Measurements from ENCODE around the gene MMGT1.

The MMGT1 gene

DNA sequence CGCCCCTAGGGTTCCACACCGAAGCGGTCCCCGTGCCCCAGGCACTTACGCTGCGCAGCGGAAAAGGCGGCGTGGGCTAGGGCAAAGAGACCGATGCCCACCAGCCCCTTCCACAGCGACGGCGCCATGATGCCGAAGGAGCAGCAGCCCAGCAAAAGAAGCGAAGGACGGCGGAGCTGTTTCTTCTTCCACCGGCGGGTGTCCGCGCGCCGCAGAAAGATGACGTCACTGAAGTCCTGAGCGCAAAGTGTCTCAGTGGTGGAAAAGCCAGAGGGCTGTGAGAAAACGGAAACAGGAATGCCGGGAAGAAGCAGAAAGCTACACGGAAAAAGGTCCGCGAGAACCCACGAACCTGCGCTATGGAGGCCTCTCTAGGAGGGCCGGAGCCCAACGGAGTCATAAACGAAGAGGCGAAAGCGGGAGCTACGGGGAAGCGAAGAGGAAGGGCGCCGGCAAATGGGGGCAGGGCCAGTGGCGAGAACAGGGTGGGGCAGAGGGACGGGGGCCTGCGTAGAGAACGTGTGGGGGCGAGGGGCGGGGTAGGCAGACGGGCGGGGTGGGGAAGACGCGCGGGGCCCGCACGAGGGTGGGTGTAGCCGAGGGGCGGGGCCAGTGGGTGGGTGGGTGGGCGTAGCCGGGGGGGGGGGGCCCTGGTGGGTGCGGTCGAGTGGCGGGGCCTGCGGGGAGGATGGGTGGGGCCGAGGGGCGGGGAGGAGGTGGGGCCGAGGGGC lies at the start of gene MMGT1:
Gene MMGT1 (minus strand): TSS at position 441 of the 731 bp plus-strand sequence. CDS start 313 bp downstream, at position 128.
- peak; percentile 70 for DNase-seq (ENCODE audit: low read depth)

DNA sequence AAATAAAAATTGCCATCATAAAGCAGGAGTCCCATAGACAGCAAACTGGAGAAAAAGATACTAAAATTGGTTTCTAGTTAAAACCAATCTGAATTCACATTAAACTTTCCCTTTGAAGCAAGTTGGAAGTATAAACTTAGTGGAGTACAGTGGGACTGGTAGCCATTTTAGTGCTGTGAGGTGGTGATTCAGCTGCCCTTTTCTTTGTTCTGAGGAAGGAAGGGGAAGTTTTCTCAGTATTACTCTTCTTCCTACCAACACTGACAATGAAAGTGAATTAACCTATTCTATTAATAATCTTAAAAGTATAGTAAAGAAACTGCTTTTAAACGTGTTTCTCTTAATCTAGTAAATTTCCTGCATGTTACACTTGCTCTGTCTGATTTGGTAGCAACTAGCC lies 48.1 kb upstream of the MMGT1 start:
- DNase-seq (ENCODE audit: low read depth) = no peak

DNA sequence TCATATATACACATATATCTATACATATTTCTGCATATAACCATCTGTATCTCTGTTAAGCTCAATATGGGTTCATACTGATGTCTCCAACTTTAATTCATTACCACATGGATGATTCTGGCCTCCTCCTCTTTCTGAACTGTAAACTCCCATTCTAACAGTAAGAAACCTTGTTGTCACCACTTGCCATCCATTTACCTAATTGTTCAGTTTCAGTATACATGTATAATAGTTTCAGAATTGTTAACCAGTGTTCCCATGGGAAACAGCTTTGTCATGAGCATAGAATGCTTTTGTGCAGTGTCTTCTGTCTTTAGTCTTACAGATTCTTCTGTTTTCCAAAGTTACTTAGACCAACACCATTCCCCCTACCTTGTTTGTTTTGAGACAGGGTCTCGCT lies 47.4 kb upstream of the MMGT1 start:
- DNase-seq (ENCODE audit: low read depth) = no peak

GRCh38 chrX:136019226-136019625 lies 45.4 kb upstream of the MMGT1 start:
- no peak for DNase-seq (ENCODE audit: low read depth)

- DNase-seq (ENCODE audit: low read depth) = no peak
Observed at GRCh38 chrX:136016881-136017280, 43.1 kb upstream of the MMGT1 start.

DNA sequence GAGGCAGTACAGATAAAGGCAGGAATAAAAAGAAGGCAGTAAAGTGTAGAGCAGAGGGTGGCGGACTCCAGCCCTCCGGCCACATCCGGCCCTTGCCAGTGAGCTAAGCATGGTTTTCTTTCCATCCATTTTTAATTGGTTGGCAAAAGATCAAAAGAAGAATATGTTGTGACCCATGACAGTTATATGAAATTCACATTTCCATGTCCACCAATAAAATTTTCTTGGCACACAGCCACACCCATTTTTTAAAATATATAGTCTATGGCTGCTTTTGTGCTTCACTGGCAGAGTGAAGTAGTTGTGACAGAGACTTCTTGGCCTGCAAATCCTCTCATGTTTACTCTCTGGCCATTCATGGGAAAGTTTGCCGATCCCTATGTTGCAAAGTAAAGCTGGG lies 41.2 kb upstream of the MMGT1 start:
- no peak for DNase-seq (ENCODE audit: low read depth)

- DNase-seq (ENCODE audit: low read depth) = no peak
Observed at GRCh38 chrX:135988245-135988644, 14.5 kb upstream of the MMGT1 start.

DNA sequence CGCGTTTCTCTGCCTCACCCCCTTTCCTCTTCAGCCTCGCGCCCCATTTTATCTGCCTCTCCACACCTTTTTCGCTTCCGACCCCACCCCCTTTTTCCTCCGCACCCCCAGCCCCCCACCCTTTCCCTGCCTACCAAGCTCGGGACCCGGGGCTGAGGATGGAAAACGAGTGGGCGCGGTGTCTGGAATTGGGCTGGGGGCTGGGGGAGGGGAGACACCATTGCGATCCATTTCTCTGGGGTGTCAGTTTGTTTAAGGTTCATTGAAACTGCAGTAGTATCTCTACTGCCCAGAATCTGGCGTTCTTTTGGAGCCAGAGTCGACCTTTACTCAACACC lies 12.2 kb upstream of the MMGT1 start:
- DNase-seq (ENCODE audit: low read depth) = no peak

DNA sequence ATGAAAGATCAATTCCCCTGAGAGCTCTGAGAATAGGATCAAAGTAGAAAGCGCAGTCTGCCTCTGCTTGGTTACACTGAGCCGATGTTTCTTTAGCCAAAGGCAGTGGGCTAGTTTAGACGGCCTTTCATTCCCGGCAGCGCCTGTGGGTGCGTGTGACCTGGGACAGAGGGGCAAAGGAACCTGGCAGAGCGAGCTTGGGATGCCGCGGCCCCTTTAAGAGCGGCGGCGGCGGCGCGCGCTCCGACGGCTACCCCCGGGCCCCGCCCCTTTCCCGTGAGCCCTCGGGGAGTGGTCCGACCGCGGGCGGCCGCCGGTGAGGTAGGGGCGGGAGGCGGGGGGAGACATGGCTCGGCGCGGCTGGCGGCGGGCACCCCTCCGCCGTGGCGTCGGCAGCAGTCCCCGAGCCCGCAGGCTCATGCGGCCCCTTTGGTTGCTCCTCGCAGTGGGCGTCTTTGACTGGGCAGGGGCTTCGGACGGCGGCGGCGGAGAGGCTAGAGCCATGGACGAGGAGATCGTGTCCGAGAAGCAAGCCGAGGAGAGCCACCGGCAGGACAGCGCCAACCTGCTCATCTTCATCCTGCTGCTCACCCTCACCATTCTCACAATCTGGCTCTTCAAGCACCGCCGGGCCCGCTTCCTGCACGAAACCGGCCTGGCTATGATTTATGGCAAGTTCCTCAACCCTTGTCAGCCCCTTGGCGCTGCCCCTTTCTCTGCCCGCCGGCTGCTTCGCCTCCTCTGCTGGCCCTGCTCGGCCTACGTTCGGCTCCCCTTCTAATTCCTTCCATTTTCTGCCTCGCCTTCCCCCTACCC lies 11.6 kb upstream of the MMGT1 start, which contains the start of gene SLC9A6:
Gene SLC9A6 (plus strand): TSS at position 279 of the 816 bp plus-strand sequence. CDS start 224 bp downstream, at position 503.
- peak; percentile 57 for DNase-seq (ENCODE audit: low read depth)

GRCh38 chrX:135984791-135985156 lies 11.0 kb upstream of the MMGT1 start:
- DNase-seq (ENCODE audit: low read depth) = no peak

DNA sequence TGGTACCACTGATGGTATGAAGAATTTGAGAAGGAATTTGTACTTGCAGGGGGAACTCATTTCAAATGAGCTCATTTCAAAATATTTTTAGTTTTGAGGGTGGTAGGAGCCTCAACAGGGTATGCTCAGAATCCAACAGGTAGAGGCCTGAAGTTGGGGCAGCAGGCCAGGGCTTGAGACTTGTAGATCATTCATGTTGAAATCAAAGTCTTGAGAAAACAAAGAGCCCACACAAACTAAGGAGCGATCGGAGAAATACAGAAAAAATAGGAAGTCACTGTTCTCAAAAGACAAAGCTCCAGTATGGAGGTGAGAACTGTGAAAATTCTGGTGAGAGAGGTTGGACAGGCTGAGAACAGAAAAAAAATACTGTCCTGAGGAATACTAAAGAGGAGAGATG lies 10.5 kb upstream of the MMGT1 start:
- DNase-seq (ENCODE audit: low read depth) = no peak

- DNase-seq (ENCODE audit: low read depth) = no peak
Observed at GRCh38 chrX:135982860-135983259, 9.1 kb upstream of the MMGT1 start.

GRCh38 chrX:135981668-135982067 lies 7.9 kb upstream of the MMGT1 start:
- DNase-seq (ENCODE audit: low read depth) = no peak

- DNase-seq (ENCODE audit: low read depth) = no peak
Observed at GRCh38 chrX:135981010-135981409, 7.2 kb upstream of the MMGT1 start.

DNA sequence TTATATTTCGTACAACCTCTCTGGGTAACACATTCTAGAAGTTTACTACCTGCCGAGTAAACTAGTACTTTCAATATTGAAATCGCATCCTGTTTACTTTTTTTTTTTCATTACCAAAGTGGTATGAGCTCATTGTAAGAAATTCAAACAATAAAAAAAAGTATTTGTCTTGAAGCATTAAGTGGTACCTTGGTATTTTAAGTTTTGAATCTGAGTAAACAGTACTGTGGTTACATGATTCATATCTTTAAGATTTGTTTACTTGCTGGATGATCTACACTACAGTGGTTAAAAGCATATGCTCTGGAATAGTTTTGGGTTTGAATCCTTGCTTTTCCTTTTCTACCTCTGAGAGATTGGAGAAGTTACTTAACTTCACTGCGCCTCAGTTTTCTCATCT lies 3.8 kb upstream of the MMGT1 start:
- DNase-seq (ENCODE audit: low read depth) = no peak

DNA sequence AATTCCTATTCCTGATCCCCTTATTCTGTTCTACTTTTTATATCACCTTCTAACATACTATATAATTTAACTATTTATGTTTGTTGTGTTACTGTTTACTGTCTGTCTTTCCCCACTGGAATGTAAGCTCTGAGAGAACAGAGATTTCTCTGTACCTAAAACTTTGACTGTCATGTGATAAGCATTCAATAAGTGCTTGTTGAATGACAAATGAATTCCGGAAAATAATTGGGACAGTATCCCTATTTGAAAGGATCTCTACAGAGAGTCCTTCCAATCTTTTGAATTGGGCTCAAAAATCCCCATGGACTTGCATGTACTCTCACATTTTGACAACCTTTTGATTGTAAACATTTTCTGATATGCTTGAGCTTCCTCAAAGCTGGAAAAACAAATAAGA lies 1.6 kb upstream of the MMGT1 start:
- no peak for DNase-seq (ENCODE audit: low read depth)

DNA sequence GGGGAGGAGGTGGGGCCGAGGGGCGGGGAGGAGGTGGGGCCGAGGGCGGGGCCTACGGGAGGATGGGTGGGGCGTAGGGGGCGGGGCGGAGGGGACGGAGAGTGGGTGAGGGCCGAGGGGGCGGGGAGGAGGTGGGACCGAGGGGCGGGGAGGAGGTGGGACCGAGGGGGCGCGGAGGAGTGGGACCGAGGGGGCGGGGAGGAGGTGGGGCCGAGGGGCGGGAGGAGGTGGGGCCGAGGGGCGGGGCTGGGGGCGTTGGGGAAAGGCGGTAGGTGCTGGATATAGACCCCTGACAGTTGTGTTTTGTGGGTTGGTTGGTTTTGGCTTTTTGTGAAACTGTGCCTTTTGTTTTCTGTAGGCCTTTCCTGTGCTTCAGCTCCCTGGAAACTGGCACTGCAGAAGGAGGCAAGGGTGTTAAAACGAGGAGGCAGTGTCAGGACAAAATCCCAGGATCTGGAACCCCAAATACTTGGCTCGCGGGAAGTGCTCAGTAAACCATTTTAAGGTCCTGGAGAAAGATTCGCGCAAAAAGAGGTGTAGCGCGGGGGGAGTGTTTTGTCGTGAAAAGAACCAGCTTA lies 580 bp upstream of the MMGT1 start:
- DNase-seq (ENCODE audit: low read depth) = peak; percentile 56

GRCh38 chrX:135973025-135973547 lies 702 bp downstream of the MMGT1 start:
- no peak for DNase-seq (ENCODE audit: low read depth)

GRCh38 chrX:135951291-135951690 lies 22.5 kb downstream of the MMGT1 start:
- no peak for DNase-seq (ENCODE audit: low read depth)

- no peak for DNase-seq (ENCODE audit: low read depth)
Observed at GRCh38 chrX:135944486-135944885, 29.3 kb downstream of the MMGT1 start.

GRCh38 chrX:135931644-135932487 lies 41.9 kb downstream of the MMGT1 start:
- DNase-seq (ENCODE audit: low read depth) = peak; percentile 7

- DNase-seq (ENCODE audit: low read depth) = no peak
Observed at GRCh38 chrX:135927897-135928296, 45.9 kb downstream of the MMGT1 start.
